Measurements from ENCODE around the gene C1orf105. TPM values are rescaled to one million over a fixed set of nuclear protein-coding genes. Genes with fewer than 3 reads are reported as not detected.
"Not testable (repeated sequence)": the region's sequence is repeated elsewhere in the genome, so short reads cannot be mapped to it uniquely, and the experiment has no call there.

C1orf105 gene
- total RNA-seq, result not detected
- long read RNA-seq, result 0 reads

- no peak for TF ChIP-seq CTCF (IDR thresholded peaks at IDR 0.05)
- H3K36me3 ChIP-seq, result no peaks in the 10 kb centered on the region
- no peaks in the 10 kb centered on the region for H3K27me3 ChIP-seq
- no peaks in the 10 kb centered on the region for H3K4me1 ChIP-seq
- H3K9me3 ChIP-seq, result no peaks in the 10 kb centered on the region
- DNase-seq (no peak), ATAC-seq (no peak)
- H3K4me3 ChIP-seq, result no peak within 1 kb of the TSS
- no peak within 1 kb of the TSS for H3K27ac ChIP-seq
- intact Hi-C loops (cut with DNase I), result no loop called here
These were observed at the start of gene C1orf105 for GRCh38 chr1:172420385-172420784. Gene C1orf105, plus strand, starts transcription at chr1:172420685. Its CDS starts 201 bp downstream, at chr1:172420886.

GRCh38 chr1:172371646-172372045 is 48.8 kb upstream of the C1orf105 start:
- H3K4me3 ChIP-seq; H3K27me3 ChIP-seq; ATAC-seq; H3K27ac ChIP-seq; intact Hi-C loops (cut with DNase I); DNase-seq; H3K4me1 ChIP-seq; H3K9me3 ChIP-seq; H3K36me3 ChIP-seq: not testable (repeated sequence)

- no peak for ATAC-seq
- H3K4me1 ChIP-seq, result no peaks in the 10 kb centered on the region
- no peak for DNase-seq
- H3K9me3 ChIP-seq, result no peaks in the 10 kb centered on the region
- no peak overlapping the region for H3K4me3 ChIP-seq
- no peak overlapping the region for H3K27ac ChIP-seq
- TF ChIP-seq CTCF (IDR thresholded peaks at IDR 0.05), result no peak
- no peaks in the 10 kb centered on the region for H3K36me3 ChIP-seq
- intact Hi-C loops (cut with DNase I), result no loop called here
- H3K27me3 ChIP-seq, result no peaks in the 10 kb centered on the region
These were observed 46.6 kb upstream of the C1orf105 start for GRCh38 chr1:172373864-172374263.

GRCh38 chr1:172375211-172375631 is 45.3 kb upstream of the C1orf105 start:
- TF ChIP-seq CTCF (IDR thresholded peaks at IDR 0.05), result no peak
- no peak overlapping the region for H3K4me3 ChIP-seq
- H3K4me1 ChIP-seq, result peaks cover 1% of the 10 kb centered on the region
- no peaks in the 10 kb centered on the region for H3K9me3 ChIP-seq
- DNase-seq (no peak), ATAC-seq (no peak)
- H3K27ac ChIP-seq, result no peak overlapping the region
- no peaks in the 10 kb centered on the region for H3K36me3 ChIP-seq
- no peaks in the 10 kb centered on the region for H3K27me3 ChIP-seq
- intact Hi-C loops (cut with DNase I), result no loop called here

- no peak for TF ChIP-seq CTCF (IDR thresholded peaks at IDR 0.05)
- DNase-seq, result no peak
- Histone ChIP-seq H3K27ac (no peak overlapping the region), H3K4me1 (peaks cover 4% of the 10 kb centered on the region), H3K4me3 (no peak overlapping the region), H3K9me3 (no peaks in the 10 kb centered on the region), H3K36me3 (no peaks in the 10 kb centered on the region), H3K27me3 (no peaks in the 10 kb centered on the region)
- intact Hi-C loops (cut with DNase I), result no loop called here
- ATAC-seq, result no peak
These were observed 44.1 kb upstream of the C1orf105 start for GRCh38 chr1:172376431-172376830.

GRCh38 chr1:172377565-172377964 is 42.9 kb upstream of the C1orf105 start:
- Histone ChIP-seq H3K27me3 (no peaks in the 10 kb centered on the region), H3K4me3 (no peak overlapping the region), H3K27ac (no peak overlapping the region), H3K36me3 (no peaks in the 10 kb centered on the region), H3K4me1 (peaks cover 4% of the 10 kb centered on the region), H3K9me3 (no peaks in the 10 kb centered on the region)
- TF ChIP-seq CTCF (IDR thresholded peaks at IDR 0.05), result no peak
- intact Hi-C loops (cut with DNase I), result no loop called here
- DNase-seq (no peak), ATAC-seq (no peak)
